Transverse colon (tissue), 4 donors: ENCODE results near the gene PEDS1.
A peak's percentile ranks its signal among the peaks of the same experiment; 100 is the strongest.

Experiments
- EP300 ChIP-seq: sonication (generic); formaldehyde crosslinking; IDR thresholded peaks from one replicate; pipeline ENCODE4 v1.6.1; 2017; ENCODE audit warnings: antibody characterized with exemption, low read depth
- POLR2A ChIP-seq: fragments of 450-650 bp; IDR thresholded peaks from one replicate; pipeline ENCODE4 v1.6.1; 2016; ENCODE audit warnings: antibody characterized with exemption, mild to moderate bottlenecking, moderate library complexity
- POLR2AphosphoS5 ChIP-seq, 3 donors: sonication (generic); formaldehyde crosslinking; IDR thresholded peaks; one replicate each; pipeline ENCODE4 v1.6.1; 2016; ENCODE audit warnings: antibody characterized with exemption in 3 of 3
- TF ChIP-seq, protein P1 (sequence below), 5 experiments: fragments of 200-600 bp in 3 of 5; fragments of 450-650 bp in 2 of 5; sonication (generic) in 3 of 5; IDR thresholded peaks; 1 replicate in 2 of 5; 2 replicates in 3 of 5; pipeline ENCODE4 v1.5.1; 2016 to 2017; ENCODE audit warnings: antibody characterized with exemption in 5 of 5, inconsistent platforms in 3 of 5, mild to moderate bottlenecking in 2 of 5, moderate library complexity in 1 of 5

DNA sequence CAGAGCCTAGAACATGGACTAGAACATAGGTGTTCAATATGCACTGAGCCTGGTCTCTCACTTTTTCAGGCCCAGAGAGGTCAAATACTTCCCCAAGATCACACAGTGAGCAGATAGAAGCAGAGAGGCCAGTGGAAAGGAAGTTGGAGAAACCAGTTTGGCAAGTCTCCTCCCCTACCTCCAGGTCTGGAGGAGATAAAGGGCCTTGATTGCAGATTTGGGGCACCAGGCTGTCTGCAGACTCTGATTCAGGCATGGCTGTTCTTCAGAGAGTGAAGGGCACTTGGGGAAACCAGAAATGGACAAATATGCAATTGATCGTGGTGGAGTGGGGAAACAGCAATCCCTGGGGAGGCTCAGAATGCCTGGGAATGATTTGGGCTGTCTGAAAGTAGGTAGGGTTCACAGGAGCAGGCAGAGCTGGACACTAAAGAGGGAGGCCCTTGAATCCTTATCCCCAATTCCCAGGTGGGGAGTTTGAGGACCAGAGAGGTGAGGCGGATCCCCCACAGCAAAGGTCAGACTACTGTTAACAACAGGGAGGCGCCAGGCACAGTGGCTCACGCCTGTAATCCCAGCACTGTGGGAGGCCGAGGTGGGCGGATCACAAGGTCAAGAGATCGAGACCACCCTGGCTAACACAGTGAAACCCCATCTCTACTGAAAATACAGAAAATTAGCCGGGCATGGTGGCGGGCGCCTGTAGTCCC, 2.3 kb downstream of the PEDS1 start:
- TF ChIP-seq EP300: no peak
- TF ChIP-seq, protein P1, sequence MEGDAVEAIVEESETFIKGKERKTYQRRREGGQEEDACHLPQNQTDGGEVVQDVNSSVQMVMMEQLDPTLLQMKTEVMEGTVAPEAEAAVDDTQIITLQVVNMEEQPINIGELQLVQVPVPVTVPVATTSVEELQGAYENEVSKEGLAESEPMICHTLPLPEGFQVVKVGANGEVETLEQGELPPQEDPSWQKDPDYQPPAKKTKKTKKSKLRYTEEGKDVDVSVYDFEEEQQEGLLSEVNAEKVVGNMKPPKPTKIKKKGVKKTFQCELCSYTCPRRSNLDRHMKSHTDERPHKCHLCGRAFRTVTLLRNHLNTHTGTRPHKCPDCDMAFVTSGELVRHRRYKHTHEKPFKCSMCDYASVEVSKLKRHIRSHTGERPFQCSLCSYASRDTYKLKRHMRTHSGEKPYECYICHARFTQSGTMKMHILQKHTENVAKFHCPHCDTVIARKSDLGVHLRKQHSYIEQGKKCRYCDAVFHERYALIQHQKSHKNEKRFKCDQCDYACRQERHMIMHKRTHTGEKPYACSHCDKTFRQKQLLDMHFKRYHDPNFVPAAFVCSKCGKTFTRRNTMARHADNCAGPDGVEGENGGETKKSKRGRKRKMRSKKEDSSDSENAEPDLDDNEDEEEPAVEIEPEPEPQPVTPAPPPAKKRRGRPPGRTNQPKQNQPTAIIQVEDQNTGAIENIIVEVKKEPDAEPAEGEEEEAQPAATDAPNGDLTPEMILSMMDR (IDR thresholded peaks at IDR 0.05): no peak
- no peak for TF ChIP-seq POLR2A
- peak in 2 of 3 donors; percentile 17 to 59 for TF ChIP-seq POLR2AphosphoS5 (IDR thresholded peaks at IDR 0.05)
